Stromal cell of bone marrow (primary cell): Measurements from ENCODE around the gene VPS33A.
"Not testable (repeated sequence)": the region's sequence is repeated elsewhere in the genome, so short reads cannot be mapped to it uniquely, and the experiment has no call there.

Source experiments
- DNase-seq: peaks from one replicate; pipeline ENCODE4 v3.0.0-alpha.2; 2012; ENCODE audit warnings: low read depth

Gene VPS33A

GRCh38 chr12:122204167-122205052 lies 61.9 kb downstream of the VPS33A start:
- DNase-seq, result no peak

DNA sequence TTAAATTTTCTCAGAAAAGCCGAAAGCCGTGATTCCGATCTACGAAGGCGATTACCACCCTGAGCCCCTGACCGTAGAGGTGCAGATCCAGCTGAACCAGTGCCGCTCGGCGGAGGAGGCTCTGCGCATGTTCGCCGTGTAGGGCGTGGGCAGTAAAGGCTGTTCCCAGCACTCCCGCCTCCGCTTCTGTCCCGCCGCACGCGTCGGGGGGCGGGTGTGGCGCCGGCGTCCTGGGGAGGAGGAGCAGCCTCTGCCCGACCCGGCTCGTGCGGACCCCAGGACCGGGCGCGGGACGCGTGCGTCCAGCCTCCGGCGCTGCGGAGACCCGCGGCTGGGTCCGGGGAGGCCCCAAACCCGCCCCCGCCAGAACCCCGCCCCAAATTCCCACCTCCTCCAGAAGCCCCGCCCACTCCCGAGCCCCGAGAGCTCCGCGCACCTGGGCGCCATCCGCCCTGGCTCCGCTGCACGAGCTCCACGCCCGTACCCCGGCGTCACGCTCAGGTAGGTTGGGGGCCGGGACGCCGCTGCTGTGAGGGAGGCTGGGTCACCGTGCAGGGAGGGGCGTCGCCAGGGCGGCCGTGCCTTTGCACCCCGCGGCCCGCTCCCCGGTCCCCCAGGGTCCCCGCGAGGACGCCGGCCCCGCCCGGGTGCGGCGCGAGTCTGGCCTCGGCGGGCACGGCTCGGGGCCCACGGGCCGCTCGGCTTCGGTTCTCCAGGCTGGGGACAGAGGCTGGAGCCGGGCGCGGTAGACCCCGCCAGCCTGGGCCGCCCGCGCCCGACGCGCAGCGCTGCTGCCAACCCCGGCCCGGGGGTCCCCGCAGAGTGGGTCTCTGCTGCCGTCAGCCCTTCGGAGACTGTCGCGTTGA lies 62.8 kb downstream of the VPS33A start, which contains the start of gene B3GNT4:
B3GNT4 (plus strand) TSS at position 409 of the 866 bp plus-strand sequence. CDS start 910 bp downstream, outside the sequence.
- DNase-seq, result no peak

DNA sequence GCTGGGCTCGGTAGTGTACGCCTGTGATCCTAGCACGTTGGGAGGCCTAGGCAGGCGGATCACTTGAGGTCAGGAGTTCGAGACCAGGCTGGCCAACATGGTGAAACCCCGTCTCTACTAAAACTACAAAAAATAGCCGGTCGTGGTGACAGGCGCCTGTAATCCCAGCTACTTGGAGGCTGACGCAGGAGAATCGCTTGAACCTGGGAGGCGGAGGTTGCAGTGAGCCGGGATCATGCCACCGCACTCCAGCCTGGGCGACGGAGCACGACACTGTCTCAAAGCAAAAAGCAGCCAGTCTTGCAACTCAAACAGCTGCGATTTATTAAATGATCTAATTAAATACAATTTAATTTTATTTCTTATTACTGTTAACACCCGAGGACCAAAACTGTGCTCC lies 63.5 kb downstream of the VPS33A start:
- not testable (repeated sequence) for DNase-seq

DNA sequence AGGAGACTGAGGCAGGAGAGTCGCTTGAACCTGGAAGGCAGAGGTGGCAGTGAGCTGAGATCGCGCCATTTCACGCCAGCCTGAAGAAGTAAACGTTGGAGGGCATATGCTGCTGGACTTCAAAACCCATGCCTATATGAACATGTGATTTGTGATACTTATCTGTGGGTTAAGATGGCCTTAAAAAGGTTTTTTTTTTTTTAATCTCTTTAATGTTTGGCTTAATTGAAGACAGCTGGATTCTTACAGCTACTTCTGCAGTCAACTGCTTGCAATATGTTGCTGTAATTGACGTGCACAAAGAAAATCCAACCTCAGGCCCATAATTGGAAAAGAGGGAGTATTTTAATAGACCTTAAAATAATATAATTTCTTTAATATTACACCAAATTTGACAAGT lies 64.3 kb downstream of the VPS33A start:
- DNase-seq, result no peak

GRCh38 chr12:122201381-122201780 lies 64.9 kb downstream of the VPS33A start:
- DNase-seq, result no peak

GRCh38 chr12:122200541-122201175 lies 65.6 kb downstream of the VPS33A start:
- no peak for DNase-seq

DNA sequence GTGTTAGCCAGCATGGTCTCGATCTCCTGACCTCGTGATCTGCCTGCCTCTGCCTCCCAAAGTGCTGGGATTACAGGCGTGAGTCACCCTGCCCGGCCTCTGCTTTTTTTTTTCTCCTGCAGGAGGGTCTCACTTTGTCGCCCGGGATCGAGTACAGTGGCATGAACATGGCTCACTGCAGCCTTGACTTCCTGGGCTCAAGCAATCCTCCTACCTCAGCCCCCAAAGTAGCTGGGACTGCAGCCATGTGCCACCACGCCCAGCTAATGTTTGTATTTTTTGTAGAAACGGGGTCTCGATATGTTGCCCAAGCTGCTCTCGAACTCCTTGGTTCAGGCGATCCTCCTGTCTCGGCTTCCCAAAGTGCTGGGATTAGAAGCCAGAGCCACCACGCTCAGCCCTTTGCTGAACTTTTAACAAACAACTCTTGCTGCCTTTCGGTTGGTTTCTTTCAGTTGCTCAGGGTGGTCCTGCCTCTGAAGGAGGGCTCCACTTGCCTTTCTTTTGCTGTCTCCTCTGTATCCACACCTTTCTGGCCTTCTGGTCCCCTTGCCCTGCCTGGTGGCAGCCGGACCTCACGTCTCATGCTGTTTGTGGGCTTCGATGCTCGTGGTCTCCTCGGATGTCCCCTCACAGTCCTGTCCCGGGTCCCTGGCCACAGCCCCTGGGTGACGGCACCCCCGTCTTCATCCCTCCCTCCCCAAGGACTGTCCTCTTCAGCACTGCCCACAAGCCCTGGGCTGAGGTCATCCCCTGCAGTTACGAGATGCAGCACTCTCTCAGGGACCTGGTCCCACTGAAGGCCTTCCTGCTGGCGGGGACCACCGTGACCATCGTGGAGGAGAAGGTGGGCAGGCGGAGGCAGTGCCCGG lies 66.6 kb downstream of the VPS33A start:
- DNase-seq, result no peak

- DNase-seq, result no peak
Measured at GRCh38 chr12:122197612-122197966, 68.7 kb downstream of the VPS33A start.

GRCh38 chr12:122195405-122195804 lies 70.9 kb downstream of the VPS33A start:
- DNase-seq, result no peak

GRCh38 chr12:122194804-122195203 lies 71.5 kb downstream of the VPS33A start:
- DNase-seq, result no peak

DNA sequence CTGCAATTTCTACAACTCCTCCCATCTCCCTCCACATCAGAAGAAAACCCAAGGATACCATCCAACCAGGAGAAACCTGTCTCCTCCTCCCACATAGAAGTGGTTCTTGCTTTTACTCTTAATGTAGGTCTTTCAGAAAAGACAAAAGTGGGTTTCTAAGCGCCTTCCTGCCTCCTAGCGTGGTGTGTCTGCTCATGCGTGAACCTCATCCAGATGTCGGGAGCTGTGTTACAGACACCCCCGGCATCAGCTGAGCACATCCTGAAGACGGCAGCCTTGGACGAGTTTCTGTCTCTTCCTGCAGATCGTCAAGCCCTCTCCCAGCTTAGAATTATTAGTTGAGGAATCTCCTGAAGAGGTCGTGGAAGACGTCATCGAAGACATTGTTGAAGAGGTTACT lies 73.9 kb downstream of the VPS33A start:
- DNase-seq, result no peak

- no peak for DNase-seq
Measured at GRCh38 chr12:122190842-122191668, 75.2 kb downstream of the VPS33A start.

DNA sequence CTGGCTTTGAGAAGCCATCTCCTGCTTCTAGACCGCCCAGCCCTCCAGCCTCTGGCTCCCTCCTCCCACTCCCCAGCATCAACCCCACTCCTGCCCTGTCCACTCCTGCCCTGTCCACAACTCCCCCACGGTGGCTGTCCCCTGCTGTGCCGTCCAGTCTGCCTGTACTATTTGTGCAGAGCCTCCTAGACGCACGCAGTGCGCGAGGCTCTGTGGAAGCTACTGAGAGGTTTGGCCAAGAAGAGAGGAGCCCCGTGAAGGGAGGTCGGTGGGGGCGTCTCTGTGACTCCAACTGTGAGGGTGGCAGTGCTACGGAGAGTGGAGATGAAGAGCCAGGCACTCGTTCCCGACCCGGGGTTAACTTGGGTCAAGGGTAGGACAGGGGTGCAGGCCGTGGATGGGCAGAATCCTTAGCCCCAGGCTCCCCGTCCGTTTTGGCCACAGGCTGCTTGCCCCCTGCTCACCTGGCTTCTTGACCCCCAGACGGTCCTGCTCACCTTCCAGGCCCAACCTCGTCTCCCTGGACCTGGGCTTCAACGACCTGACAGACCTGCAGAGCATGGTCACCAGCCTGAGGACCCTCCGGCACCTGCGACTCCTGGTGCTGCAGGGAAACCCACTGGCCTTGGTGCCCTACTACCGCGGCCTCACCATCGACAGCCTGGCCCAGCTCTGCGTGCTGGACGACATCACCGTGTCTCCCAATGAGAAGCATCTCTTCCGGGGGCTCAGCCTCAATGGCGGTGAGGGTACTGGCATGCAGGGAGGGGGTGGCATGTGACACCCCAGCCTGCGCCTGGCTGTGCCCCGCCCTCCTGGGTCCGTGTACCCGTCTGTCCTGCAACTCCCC lies 76.4 kb downstream of the VPS33A start:
- no peak for DNase-seq

- no peak for DNase-seq
Measured at GRCh38 chr12:122187466-122187865, 78.8 kb downstream of the VPS33A start.

DNA sequence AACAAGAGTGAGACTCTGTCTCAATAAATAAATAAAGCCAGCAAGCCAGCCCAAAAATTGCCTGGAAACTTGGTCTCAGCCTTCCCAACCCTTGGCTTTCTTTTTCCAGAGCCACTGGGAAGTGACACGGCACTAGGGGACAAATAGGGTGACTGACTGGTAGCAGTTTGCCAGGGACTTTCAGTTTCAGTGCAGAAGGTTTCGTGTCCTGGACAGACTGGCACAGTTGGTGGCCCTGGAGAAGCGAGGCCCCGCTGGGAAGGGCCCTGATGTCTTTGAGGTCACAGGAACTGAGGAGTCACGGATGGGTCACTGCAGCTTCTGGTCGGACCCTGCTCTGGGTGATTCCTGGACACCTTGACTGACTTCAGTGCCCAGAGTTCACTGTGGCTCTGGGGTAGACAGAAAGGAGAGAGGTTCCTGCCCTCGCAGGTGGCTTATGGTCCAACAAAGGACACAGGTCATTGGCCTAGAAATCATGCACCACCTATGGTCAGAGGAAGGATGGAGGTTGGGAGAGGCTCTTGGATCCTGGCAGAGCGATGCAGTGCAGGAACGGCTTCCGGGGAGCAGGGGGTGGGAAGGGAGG lies 80.7 kb downstream of the VPS33A start:
- no peak for DNase-seq

DNA sequence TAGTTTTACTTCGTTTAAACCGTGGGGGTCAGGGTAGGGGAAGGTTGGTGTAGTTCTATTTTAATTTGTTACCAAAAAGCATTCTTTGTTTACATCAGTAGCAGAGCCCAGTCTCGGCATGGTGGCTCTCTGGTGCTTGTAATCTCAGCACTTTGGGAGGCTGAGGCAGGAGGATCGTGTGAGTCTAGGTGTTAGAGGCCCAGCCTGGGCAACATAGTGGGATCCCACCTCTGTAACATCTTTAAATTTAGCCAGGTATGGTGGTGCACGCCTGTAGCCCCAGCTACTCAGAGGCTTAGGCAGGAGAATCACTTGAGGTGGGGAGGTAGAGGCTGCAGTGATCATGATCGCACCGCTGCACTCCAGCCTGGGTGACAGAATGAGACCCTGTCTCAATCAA lies 81.2 kb downstream of the VPS33A start:
- DNase-seq, result no peak

GRCh38 chr12:122184517-122184916 lies 81.8 kb downstream of the VPS33A start:
- no peak for DNase-seq

- no peak for DNase-seq
Measured at GRCh38 chr12:122183588-122183940, 82.7 kb downstream of the VPS33A start.

GRCh38 chr12:122182887-122183587 lies 83.3 kb downstream of the VPS33A start, which contains the start of gene LRRC43:
Gene LRRC43 (plus strand): TSS chr12:122183123. CDS start chr12:122183145, 22 bp downstream.
- DNase-seq, result no peak
